ENCODE data around the gene GLTPD2.

DNA sequence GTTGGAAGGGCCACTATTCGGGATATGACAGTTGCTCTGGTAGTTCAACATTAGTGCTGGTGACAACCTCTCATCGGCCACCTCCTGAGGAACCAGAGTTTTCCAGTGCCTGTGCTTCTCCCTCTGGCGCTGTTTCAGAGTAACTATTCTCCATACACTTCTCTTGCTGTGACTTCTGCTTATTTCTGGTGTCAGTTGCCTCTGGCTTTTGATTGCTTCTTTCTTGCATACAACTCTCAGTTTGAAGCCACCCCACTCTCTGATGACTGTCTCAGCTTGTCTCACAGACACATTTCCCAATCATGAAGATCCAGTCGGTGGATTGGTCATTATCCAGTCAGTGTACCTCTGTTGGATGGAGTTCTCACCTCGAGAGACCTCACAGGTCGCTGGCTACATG is 20.5 kb upstream of the GLTPD2 start:
- TF ChIP-seq, protein P1, sequence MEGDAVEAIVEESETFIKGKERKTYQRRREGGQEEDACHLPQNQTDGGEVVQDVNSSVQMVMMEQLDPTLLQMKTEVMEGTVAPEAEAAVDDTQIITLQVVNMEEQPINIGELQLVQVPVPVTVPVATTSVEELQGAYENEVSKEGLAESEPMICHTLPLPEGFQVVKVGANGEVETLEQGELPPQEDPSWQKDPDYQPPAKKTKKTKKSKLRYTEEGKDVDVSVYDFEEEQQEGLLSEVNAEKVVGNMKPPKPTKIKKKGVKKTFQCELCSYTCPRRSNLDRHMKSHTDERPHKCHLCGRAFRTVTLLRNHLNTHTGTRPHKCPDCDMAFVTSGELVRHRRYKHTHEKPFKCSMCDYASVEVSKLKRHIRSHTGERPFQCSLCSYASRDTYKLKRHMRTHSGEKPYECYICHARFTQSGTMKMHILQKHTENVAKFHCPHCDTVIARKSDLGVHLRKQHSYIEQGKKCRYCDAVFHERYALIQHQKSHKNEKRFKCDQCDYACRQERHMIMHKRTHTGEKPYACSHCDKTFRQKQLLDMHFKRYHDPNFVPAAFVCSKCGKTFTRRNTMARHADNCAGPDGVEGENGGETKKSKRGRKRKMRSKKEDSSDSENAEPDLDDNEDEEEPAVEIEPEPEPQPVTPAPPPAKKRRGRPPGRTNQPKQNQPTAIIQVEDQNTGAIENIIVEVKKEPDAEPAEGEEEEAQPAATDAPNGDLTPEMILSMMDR (IDR thresholded peaks at IDR 0.05): no peak
- no peak for TF ChIP-seq POLR2A (IDR thresholded peaks at IDR 0.05)

Measured in lower leg skin (tissue), 3 donors.